ENCODE measurements around the gene WDR49.

Gene WDR49

GRCh38 chr3:167467848-167468611, 185.7 kb downstream of the WDR49 start:
- TF ChIP-seq PRDM10 (tag by site-specific recombination; IDR thresholded peaks at IDR 0.05), result no peak
- no peak for TF ChIP-seq ZNF560 (tag by site-specific recombination; IDR thresholded peaks at IDR 0.05; ENCODE audit: borderline replicate concordance)
- no peak for TF ChIP-seq ZNF174 (tag by site-specific recombination; IDR thresholded peaks at IDR 0.05)
- no peak for TF ChIP-seq ZNF488 (tag by site-specific recombination; IDR thresholded peaks at IDR 0.05)
- no peak for TF ChIP-seq ZFP3 (tag by site-specific recombination; IDR thresholded peaks at IDR 0.05; ENCODE audit: low read depth)
- TF ChIP-seq ZNF202 (tag by site-specific recombination; IDR thresholded peaks at IDR 0.05; ENCODE audit: borderline replicate concordance), result no peak
- TF ChIP-seq SP3 (tag by site-specific recombination; IDR thresholded peaks at IDR 0.05), result no peak
- no peak for TF ChIP-seq INSM2 (tag by site-specific recombination; IDR thresholded peaks at IDR 0.05)
- TF ChIP-seq ZNF704 (tag by site-specific recombination; IDR thresholded peaks at IDR 0.05), result no peak
- TF ChIP-seq ZNF18 (tag by site-specific recombination; IDR thresholded peaks at IDR 0.05), result no peak
- no peak for TF ChIP-seq ZNF777 (tag by site-specific recombination; IDR thresholded peaks at IDR 0.05; ENCODE audit: borderline replicate concordance)
- CTCF ChIA-PET, result interaction anchor here (0.6 kb wide), 1 partner anchor 203 kb away, joined by 5 read pairs; no protein-coding TSS in a partner anchor

GRCh38 chr3:167466966-167467365, 186.8 kb downstream of the WDR49 start:
- H3K4me1 ChIP-seq (ENCODE audit: control insufficient read depth, insufficient read depth, low read length), result no peaks in the 10 kb centered on the region

More at GRCh38 chr3:167467848-167468611, 185.7 kb downstream of the WDR49 start:
- no peaks in the 10 kb centered on the region for H3K36me3 ChIP-seq (ENCODE audit: control insufficient read depth in 2 of 2, insufficient read depth in 1 of 2, low read length in 2 of 2)
- POLR2A ChIA-PET, result no interaction called here
- H3K4me3 ChIP-seq (ENCODE audit: low read depth, low read length), result no peak overlapping the region
- no peaks in the 10 kb centered on the region for H3K4me1 ChIP-seq (ENCODE audit: control insufficient read depth, insufficient read depth, low read length)
- H3K9me3 ChIP-seq (ENCODE audit: control insufficient read depth, insufficient read depth, low read depth, low read length), result no peaks in the 10 kb centered on the region
- H3K27ac ChIP-seq (ENCODE audit: extremely low read depth, low read depth, low read length), result no peak overlapping the region

More at GRCh38 chr3:167466966-167467365, 186.8 kb downstream of the WDR49 start:
- no peak for TF ChIP-seq ZNF792 (tag by site-specific recombination; IDR thresholded peaks at IDR 0.05)
- no peak for TF ChIP-seq GLI4 (tag by site-specific recombination; IDR thresholded peaks at IDR 0.05)
- no peak for TF ChIP-seq TSHZ1 (tag by site-specific recombination; IDR thresholded peaks at IDR 0.05; ENCODE audit: borderline replicate concordance)
- TF ChIP-seq KLF7 (tag by site-specific recombination; IDR thresholded peaks at IDR 0.05; ENCODE audit: borderline replicate concordance), result no peak
- no peak for TF ChIP-seq ZSCAN30 (tag by site-specific recombination; IDR thresholded peaks at IDR 0.05)
- CTCF ChIA-PET, result no interaction called here
- Histone ChIP-seq H3K36me3 (ENCODE audit: control insufficient read depth in 2 of 2, insufficient read depth in 1 of 2, low read length in 2 of 2) (no peaks in the 10 kb centered on the region), H3K4me3 (ENCODE audit: low read depth, low read length) (no peak overlapping the region), H3K27ac (ENCODE audit: extremely low read depth, low read depth, low read length) (no peak overlapping the region), H3K9me3 (ENCODE audit: control insufficient read depth, insufficient read depth, low read depth, low read length) (no peaks in the 10 kb centered on the region)
- POLR2A ChIA-PET, result no interaction called here

Measured in HEK293 (cell line).